ENCODE measurements around the gene HMX2.

The HMX2 gene, protein sequence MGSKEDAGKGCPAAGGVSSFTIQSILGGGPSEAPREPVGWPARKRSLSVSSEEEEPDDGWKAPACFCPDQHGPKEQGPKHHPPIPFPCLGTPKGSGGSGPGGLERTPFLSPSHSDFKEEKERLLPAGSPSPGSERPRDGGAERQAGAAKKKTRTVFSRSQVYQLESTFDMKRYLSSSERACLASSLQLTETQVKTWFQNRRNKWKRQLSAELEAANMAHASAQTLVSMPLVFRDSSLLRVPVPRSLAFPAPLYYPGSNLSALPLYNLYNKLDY

DNA sequence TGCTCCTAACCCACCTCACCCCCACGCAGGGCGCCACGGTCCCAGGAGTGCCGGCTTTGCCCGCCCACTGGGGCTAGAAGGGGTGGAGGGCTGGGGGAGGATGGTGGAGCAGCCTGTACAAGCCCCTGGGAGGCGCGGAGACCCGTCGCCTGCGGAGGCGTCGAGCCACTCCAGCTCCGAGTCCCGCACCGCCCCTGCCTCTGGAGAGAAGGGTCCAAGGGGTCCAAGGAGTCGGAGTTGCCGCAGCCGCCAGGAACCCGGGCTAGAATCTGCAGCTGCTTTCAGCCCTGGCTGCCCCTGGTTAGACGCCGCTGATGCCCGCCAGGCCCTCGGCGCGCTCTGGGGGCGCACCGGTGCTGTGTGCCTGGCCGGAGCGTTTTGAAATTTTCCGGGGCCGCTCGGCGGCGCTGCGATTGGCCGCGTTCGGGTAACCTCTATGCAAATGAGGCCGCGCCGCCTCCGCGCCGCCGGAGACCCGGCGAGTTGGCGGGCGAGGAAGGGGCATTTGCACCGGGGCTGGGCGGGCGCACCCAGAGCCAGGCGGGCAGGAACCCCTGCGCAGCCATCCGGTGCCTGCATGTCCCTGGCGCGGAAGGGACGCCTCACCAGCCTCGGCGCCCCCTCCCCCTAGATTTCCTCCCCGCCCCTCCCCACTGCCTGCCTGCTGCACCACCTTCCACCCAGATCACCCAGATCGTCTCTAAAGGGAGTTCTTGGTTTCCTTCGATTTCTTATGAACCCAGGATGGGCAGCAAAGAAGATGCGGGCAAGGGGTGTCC, at the start of gene HMX2:
TSS of gene HMX2 (plus strand) at position 502 of the 779 bp plus-strand sequence. CDS start at position 745, 243 bp downstream.
- no peak for DNase-seq

DNA sequence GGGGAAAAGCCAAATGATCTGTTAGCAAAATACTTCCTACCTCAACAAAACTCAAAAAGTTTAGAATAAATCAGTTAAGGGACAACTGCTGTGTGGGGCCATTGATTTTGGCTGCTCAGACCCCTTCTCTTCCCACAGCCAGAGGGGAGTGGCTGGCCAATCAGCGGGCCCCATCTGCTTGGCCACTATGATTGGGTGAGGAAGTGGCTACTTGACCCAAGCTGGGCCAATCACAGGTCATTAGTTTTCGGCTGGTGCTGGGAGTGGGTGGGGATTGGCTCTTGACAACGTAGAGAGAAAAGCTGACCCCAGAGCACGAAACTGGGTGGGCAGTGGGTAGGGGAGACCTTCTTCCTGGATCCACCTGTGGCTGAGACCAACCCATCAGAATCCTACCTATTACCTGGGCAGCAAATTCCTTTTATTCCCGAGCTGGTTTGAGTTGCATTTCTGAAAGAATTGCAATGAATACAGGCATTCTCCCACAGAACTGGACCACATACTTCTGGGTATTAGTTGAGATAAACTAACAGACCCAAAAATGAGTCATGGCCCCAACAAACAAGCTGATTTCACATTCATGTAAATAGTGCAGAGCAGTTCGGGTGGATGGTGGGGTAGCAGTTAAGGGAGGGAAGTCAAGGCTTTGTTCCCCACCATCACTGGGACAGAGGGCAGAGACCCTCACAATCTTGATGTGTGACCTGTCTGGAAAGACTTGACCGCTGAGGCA, 47.7 kb upstream of the HMX2 start:
- DNase-seq: no peak

DNA sequence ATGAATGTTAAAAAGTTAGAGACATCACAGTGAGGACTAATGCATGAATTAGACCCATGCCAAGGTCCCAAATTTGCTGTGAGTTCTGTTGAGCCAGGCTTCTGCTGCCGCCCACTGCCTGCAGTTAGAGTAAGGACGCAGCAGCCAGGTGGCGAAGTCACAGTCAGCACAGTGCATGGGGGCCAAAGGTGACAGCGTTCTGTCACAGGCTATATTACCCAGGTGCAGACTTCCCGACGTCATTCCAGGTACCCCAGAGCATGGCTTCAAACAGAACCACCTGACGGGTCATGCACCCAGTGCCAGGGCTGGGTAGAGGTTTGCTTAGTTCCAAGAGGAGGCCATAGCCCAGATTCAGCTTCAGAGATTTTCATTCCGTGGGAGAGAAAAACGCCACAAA, 46.1 kb upstream of the HMX2 start:
- DNase-seq: no peak

DNA sequence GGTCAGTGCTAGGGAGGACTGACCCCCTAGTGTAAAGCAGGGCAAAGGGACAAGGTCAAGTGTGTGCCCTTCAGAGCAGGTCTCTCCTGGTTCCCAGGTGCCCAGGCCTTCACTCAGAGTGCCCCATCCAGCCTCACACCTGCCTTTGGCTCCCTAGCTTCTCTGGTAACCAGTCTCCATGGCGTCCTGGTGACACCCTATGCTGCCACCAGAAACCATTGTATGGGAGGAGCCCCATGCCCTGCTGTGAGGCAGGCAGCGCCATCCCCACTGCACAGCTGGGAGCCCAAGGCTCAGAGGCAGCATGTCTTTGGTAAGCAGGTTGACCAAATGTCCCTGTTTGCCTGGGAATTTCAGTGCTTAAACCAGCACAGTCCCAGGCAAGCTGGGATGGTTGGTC, 45.3 kb upstream of the HMX2 start:
- no peak for DNase-seq

DNA sequence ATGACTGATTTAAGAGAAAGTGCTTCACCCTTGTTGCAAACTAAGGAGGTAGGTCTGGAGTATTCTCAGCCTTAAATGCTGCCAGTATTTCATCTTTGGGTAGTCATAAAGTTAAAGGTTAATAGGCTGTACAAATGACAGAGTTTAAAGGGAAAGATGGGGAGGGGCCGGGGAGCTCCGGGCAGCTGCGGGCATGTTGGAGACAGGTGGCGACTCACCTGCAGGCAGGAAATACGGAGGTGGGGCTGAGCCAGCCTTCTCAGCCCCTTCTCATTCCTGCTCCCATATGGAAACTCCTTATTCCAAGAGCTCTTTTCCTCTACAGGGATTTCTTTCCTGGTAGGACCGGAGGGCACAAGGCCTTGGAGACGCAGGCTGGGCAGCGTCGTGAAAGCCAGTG, 44.0 kb upstream of the HMX2 start:
- DNase-seq: no peak

DNA sequence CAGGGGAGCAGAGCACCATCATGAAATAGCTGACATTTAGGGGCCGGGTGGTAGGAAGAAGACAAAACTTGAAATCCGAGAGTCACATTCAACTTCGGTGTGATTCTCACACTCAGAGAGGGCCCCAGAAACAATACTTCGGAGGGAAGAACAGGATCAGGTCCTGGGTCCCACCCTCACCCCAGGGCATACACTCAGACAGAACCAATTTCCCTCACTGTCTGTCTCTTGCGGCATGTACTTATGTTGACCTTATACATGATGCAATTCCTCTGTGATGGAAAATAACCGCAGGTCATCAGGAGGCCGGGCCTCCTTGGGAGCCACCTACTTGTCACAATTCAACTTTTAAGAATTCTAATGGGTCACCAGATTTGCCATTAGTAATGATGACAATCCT, 38.5 kb upstream of the HMX2 start:
- DNase-seq: no peak

DNA sequence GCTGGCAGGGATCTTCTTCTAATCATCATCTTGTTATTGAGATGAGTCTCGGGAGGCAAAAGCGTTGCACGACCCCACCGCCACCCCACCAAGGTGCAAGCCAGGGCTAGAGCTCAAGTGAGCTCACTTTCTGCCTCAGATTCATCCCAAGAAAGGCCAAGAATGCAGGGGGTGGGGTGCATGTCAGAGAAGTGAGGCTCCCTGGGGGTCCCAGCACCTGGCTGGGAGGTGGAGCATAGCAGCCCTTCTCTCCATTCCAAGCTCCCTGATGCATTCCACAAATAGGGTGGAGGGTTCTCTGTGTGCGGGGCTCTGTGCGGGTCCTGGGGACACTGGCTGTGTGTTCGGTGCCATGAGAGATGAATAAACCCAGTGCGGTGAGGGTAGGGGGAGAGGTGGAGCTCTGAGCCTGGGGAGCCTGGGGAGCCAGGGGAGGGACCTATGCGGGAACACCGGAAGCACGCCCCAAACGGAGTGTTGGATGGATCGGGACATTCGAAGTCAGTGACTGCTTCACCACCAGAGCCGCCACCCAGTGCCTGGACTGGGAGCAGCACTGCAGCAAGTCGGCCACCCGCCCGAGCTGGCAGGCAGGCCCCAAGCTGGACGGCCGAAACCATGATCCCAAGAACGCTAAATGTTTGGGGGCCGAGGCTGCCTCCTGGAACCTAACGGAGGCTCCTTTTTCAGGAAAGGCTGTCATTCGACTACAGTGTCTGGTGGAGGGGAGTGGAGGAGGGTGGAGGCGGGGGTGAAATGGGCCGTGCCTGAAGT, 30.1 kb upstream of the HMX2 start:
- no peak for DNase-seq

DNA sequence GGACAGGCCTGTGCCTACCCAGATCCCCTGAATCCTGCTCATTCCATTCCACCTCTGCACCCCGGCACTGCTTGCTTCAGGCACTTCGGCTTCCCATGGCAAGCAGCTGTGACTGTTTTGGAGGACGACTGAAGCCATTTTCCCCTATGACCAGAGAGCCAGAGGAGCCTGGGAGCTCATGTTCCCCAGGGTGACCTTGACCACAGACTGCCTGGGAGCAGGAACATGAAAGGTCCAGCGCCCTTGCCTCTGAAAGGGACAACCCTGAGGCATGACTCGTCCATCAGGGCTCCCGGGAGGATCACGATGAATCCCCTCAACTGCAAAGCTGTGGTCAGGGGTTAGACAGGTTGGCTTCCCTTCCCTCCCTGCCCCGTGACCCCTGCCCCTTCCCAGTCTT, 28.9 kb upstream of the HMX2 start:
- no peak for DNase-seq

DNA sequence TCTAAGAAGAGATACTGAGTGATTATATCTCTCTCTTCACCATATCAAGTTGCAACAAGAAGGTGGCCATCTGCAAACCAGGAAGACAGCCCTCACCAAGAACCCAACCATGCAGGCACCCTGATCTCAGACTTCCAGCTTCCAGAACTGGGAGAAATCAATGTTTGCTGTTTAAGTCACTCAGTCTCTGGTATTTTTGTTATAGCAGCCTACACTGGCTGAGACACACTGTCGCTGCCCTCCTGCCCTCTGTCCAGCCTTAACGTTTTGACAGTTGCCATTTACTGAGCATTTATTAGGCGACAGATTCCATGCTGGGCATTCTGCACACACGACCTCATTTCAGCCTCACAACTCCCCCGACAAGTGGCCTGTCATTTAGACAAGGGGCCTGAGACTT, 21.7 kb upstream of the HMX2 start:
- no peak for DNase-seq

DNA sequence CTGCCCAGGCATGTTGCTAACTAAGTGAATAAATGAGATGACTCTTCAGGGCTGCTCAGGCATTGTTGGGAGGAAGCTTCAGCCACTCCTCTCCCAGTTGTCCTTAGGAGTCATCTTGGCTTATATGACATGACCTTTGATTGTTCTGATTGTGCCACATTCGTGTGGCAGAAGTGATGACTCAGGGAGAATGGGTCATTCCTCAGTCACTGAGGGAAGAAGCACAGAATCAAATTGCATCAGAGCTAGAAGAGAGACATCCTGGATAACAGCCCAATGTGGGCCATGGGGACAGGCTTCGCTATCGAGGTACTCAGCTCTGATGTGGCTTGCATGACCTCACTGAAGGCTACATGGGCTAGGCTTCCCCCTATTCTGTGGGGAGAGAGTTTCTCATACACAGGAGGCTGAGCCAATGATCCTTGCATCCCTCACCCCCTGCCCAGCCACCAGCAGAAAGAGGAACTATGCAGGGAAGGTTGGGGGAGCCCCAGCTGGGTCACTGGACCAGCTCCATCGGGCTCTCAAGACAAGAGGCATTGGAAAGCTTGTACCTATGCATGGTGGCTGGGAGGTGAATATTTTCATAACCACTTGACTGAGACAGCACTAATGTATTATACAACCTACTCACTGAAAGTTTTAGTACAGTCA, 18.2 kb upstream of the HMX2 start:
- no peak for DNase-seq

DNA sequence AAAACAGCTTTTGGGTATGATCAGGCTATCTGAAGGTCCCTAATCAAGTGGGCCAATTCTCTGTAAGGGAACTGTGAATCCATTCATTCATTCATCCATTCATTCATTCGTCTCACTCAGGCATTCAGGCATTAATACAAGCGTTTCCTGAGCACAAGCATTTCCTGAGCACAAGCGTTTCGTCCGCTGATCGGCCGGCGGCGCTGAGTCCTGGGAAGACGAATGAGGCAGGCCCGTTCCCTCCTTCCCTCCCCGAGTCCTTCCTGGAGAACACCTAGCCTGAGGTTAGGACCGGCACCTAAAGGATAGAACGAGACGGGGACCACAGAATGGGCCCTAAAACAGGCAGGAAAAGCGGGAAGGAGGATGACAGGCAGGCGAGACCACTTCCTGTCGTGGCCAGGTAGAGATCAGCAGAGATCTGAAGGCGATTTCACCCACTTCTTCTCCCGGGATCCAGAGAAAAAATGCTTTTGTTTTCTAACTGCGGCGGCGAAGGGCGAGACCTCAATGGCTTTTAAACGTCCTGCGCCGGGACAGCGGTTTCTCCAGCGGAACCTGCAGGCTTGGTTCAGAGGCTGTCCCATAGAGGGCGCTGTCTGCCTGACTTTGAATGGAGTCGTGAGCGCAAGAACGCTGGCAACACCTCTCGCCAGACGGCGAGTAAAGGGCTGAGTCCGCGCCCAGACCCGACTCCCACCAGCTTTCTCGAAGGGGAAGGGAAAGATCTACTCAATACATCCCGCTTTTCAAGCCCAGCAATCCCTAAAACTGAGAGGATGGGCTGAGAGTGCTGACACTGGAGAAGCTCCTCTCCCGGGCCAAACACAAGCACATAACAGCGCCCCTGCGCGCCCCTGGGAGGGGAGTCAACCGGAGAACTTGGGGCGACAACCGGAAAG, 15.1 kb upstream of the HMX2 start:
- DNase-seq: peak; percentile 76

DNA sequence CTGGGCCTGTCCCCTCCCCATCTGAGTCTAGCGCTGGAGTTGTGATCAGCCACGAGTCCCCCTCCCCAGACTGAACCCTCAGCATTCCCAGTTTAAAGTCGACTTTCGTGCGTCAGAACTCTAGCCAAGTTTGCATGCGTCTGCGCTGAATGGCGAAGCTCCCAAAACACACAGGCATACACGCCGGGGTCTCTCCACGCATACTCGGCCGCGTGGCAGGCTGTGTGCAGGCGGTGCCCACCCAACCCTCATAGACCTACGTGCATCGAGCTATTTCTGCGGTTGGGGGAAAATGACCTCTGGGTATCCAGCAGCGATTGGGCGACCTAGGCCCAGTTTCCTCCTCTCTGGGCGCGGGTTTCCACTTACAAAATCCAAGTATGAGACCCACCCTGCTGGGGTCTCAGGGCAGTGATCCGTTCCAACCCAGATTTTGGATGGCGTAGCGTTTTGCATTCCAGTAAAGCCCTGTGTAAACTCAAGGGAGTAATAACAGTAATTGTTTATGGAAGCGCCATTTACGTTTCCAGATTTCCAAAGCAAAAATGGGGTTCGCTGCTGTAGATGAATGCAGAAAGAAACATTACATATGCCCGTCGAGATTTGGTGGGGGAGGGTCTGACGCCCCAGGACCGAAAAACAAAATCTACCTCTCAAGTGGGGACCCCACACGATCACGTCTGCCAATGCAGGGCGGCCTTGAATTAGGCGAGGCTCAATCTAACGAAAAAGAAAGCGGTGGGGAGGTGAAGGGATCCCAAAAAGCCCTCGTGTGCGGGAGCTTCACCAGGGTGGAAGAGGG, 14.2 kb upstream of the HMX2 start:
- no peak for DNase-seq

DNA sequence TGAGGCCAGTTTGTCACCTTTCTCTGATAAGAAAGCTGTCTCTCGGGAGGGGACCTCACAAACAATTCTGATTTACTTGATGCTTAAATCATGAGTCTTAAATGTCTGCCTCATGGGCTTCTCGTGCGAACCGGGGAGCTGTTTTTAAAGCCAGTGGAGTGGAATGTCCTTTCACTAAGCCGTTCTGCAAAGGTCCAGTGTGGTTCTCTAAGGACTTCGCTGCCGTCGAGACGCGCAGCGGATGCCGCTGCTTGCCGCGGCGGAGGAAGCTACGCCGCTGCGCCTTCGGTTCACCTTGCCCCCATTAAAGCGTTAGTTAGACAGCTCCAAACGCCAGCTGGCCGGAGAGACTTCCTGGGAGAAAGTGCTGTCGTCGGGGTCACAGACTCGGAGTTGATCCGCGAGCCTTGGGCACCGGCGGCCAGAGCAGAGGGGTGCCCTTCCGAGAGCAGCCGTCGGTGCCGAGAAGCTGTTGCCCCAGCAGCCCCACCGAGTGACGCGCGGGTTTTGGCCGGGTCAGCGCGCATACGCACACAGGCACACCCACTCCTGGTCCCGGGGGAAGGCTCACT, 13.5 kb upstream of the HMX2 start:
- DNase-seq: no peak

DNA sequence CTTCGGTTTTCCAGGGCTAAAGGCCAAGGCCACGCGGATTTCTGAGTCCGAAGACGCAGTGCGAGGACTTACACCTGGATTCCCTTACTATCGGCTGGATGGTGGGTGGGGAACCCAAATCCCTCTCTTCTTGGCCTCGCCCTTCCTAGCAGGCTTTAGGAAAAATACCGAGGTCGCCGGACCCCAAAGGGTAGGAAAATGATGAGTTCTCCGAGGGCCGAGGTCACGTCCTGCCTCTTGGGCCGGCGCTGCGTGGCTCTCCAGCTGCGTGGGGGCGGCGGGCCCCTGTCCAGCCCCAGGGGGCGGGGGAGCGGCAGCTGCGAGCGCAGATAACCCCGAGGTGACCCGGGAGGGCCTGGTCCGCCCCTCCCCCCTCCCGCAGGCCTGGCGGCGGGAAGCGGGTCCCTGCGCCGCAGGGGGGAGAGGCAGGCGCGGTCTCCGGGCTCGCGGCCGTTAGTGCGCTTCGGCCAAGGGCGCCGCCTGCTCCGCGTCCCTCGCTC, 13.0 kb upstream of the HMX2 start:
- DNase-seq: no peak

DNA sequence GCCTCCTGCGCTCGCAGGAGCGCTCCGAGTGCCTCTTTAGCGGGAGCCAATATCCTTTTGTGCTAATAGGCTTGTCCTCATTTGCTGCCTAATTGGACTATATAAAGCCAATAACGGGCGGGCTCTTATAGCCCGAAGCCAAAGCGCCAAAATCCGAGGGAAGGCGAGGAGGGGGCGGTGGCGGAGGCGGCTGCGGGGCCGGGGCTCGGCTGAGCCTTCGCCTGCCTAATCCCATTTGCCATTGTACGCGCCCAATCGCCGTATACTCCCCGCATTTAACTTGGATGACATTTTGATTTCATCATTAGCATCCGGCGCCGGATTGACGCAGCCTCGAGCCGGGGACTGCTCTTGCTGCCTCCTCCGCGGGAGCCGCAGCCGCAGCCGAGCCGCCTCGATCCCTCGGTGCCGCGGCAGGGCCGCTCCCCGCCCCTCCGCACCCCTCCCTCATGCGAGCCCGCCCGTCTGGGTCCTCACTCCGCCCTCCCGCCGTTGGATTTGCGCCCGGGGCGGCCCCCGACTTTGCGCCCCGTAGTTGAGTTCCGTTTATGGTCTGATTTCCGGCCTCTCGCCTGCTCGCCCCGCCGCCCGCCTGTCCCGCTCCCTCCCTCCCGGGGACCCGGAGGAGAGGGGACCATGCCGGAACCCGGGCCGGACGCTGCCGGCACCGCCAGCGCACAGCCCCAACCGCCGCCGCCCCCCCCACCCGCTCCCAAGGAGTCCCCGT, 12.4 kb upstream of the HMX2 start, which contains the start of gene HMX3:
TSS of gene HMX3 (plus strand) at position 556 of the 727 bp plus-strand sequence. CDS start at position 637, 81 bp downstream.
- DNase-seq: no peak

DNA sequence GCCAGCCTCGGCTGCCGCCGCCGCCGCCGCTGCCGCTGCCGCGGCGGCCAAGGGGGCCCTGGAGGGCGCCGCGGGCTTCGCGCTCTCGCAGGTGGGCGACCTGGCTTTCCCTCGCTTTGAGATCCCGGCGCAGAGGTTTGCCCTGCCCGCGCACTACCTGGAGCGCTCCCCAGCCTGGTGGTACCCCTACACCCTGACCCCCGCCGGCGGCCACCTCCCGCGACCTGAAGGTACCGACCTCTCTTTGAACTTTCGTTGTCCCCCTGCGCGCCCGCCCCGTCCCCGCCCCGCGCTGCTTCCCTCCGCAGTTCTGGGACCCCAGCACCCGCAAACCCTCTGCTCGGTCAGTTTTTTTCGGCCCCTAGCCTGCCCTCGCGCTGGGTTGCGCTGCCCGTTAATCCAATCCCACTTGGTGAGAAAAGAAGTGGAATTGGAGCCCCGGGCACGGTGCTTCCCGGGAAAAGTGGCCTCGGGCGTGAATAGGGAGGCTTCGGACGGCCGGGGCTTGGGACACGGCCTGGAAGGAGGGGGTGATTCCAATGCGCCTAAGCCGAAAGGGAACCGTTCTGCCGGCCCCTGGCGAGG, 11.6 kb upstream of the HMX2 start:
- no peak for DNase-seq

DNA sequence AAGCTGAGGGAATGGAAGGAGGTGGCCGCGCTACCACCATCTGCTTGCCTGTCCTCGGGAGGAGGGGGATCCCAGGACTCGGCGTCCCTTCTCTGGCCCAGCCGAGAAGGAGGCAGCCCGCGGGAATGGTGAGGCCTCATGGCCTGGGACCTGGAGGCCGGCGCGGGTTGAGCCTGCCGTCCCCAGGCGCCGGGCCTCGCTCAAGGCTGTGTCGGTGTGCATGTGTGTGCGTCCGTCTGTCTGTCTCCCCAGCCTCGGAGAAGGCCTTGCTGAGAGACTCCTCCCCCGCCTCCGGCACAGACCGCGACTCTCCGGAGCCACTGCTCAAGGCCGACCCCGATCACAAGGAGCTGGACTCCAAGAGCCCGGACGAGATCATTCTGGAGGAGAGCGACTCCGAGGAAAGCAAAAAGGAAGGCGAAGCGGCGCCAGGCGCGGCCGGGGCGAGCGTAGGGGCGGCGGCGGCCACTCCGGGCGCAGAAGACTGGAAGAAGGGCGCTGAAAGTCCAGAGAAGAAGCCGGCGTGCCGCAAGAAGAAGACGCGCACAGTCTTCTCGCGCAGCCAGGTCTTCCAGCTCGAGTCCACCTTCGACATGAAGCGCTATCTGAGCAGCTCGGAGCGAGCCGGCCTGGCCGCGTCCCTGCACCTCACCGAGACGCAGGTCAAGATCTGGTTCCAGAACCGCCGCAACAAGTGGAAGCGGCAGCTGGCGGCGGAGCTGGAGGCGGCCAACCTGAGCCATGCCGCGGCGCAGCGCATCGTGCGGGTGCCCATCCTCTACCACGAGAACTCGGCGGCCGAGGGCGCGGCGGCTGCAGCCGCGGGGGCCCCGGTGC, 10.9 kb upstream of the HMX2 start:
- DNase-seq: no peak

DNA sequence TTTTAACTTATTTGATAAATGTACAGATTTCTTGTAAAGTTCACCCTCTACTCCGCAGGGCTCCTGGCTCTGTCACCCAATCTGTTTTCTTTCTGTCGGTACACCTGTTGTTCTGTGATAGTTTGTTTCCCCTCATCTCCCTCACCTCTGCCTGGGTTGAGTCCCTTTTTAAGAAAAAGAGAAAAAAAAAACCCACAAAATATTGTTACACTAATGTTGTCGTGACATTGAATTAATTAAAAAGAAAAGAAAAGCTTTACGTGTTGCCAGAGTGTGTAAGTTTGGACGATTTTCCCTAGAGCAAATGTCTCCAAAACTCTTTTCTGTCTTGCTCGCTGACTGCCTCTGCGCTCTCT, 8.8 kb upstream of the HMX2 start:
- DNase-seq: no peak

Measured in CD4-positive, alpha-beta T cell treated with Interleukin-15 for 1 hour (primary cell).